GM21529 (cell line): ENCODE measurements around the gene CDC123.
"Not testable (repeated sequence)": the region's sequence is repeated elsewhere in the genome, so short reads cannot be mapped to it uniquely, and the experiment has no call there.

Source experiments
- ATAC-seq: cut with Tn5 transposase; IDR thresholded peaks from one replicate; pipeline ENCODE4 v1.9.1; 2021; ENCODE audit not compliant: unreplicated experiment

The CDC123 gene

GRCh38 chr10:12234687-12235086 is 38.7 kb downstream of the CDC123 start:
- ATAC-seq, result not testable (repeated sequence)

GRCh38 chr10:12235116-12235694 is 39.2 kb downstream of the CDC123 start:
- ATAC-seq, result no peak

GRCh38 chr10:12235796-12236195 is 39.8 kb downstream of the CDC123 start:
- ATAC-seq, result no peak

- ATAC-seq, result no peak
Measured at GRCh38 chr10:12237265-12238220, 41.6 kb downstream of the CDC123 start.

- no peak for ATAC-seq
Measured at GRCh38 chr10:12238821-12239220, 42.8 kb downstream of the CDC123 start.

GRCh38 chr10:12241810-12242529 is 46.0 kb downstream of the CDC123 start:
- peak; percentile 57 for ATAC-seq

GRCh38 chr10:12243864-12244620 is 48.1 kb downstream of the CDC123 start:
- ATAC-seq, result no peak

- ATAC-seq, result no peak
Measured at GRCh38 chr10:12250181-12250580, 54.2 kb downstream of the CDC123 start.

- not testable (repeated sequence) for ATAC-seq
Measured at GRCh38 chr10:12250702-12251101, 54.7 kb downstream of the CDC123 start.

- no peak for ATAC-seq
Measured at GRCh38 chr10:12251581-12251980, 55.6 kb downstream of the CDC123 start.

- peak; percentile 62 for ATAC-seq
Measured at GRCh38 chr10:12252882-12253546, 57.0 kb downstream of the CDC123 start.

- no peak for ATAC-seq
Measured at GRCh38 chr10:12255048-12255447, 59.1 kb downstream of the CDC123 start.

- ATAC-seq, result no peak
Measured at GRCh38 chr10:12259988-12260387, 64.0 kb downstream of the CDC123 start.

GRCh38 chr10:12262278-12262981 is 66.4 kb downstream of the CDC123 start:
- ATAC-seq, result no peak

- ATAC-seq, result peak; percentile 87
Measured at GRCh38 chr10:12264204-12264940, 68.4 kb downstream of the CDC123 start.

GRCh38 chr10:12269056-12269455 is 73.1 kb downstream of the CDC123 start:
- ATAC-seq, result no peak

- ATAC-seq, result no peak
Measured at GRCh38 chr10:12271210-12271540, 75.2 kb downstream of the CDC123 start.

GRCh38 chr10:12277862-12278261 is 81.9 kb downstream of the CDC123 start:
- ATAC-seq, result not testable (repeated sequence)

GRCh38 chr10:12279281-12279680 is 83.3 kb downstream of the CDC123 start:
- ATAC-seq, result no peak
